Stimulated activated CD4-positive, alpha-beta T cell treated with anti-CD3 and anti-CD28 coated beads, Interleukin-4, amount 100 ng/mL, for 1 hour (primary cell): ENCODE data around the gene TUT1.
"Not testable (repeated sequence)": the region's sequence is repeated elsewhere in the genome, so short reads cannot be mapped to it uniquely, and the experiment has no call there.

ENCODE experiments used
- DNase-seq: peaks from one replicate; pipeline ENCODE4 v3.0.0-alpha.2; 2020

Gene TUT1

DNA sequence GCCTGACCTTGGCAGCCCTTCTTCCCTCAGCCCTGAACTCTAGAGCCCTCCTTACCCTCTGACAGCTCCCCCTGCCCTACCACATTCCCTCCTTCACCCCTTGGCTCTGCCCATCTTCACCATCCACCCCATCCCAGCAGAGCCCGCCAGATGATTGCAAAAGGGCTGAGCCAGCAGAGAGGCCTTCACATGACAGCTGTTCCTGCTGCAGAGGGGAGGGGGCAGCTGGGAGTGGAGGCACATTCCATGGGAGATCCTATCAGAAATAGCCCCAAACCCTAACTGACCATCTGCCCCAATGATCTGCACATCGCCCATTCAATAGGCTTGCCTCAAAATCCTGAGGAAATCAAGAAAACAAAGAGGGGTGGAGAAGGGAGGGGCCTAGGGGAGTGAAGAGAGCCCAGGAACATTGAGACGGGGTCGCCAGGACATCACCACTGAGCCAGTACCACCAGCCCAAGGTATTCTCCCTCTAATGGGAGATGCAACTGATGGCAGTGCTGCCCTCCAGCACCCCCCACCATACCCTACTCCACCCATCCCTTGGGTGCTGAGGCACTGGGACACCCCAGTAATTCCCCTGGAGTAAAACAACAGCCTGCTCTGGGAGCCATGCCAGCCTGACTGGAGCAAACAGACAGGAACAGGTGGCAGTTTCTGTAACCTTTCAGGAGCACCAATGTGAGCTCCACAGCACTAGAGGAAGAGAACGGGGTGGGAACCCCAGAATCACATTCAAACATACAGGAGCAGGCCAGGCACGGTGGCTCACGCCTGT lies 36.7 kb downstream of the TUT1 start:
- DNase-seq: no peak

DNA sequence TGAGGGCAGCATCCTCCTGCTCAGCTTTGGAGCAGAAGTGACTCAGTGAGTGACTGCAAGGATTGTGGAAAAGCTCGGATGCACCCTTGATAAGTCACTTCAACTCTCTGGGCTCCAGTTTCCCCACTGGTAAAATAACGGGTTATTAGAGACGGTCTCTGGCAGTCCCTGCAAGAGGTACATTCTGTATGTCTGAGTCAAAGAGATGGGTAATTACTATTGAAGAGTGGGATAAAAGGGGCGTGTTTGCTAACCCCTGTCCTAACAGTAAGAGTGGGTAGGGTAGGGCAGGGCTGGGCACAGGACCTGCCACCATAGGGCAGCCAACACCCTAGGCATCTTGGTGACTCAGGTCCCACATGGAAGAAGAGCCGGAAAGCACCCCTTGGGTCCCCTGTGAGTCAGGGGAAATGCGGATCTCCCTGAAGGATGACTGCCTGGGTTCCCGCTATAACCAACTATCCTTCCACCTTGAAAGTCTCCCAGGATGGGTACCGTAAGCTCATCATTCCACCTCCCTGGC lies 37.4 kb downstream of the TUT1 start:
- no peak for DNase-seq

DNA sequence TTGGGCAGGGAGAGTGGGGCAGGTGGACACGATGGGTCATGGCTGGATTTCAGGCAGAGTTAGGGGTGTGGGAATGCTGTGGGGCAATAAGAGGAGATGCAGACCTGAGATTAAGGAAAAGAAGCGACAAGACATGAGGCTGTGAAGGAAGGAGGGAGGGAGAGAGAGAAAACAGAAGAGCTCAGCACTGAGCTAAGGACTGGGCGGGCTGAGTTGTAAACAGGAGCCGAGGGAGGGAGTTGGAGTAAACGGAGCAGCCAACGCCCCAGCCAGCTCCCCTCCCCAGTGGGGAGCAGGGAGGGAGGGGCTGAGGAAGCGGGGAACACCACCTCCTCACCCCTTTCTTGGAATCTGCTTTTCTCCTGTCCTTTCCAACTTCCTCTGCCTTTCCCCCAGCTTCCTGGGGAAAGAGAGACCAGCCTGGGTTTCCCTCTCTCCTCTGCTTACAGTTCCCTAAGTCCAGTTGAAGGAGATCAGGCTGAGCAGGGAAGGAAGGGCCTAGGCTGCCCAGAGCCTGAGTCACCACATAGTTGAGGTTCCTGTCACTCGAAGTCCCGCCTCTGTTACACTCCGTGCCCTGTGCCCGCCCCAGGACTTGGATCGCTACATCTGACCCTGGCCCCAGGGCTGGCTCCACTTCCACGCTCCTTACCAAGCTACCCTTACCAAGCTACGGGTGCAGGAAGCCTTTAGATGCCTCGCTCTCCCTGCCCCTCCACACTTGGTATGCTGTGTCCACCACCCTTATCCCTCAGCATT lies 38.1 kb downstream of the TUT1 start:
- DNase-seq: peak; percentile 28

DNA sequence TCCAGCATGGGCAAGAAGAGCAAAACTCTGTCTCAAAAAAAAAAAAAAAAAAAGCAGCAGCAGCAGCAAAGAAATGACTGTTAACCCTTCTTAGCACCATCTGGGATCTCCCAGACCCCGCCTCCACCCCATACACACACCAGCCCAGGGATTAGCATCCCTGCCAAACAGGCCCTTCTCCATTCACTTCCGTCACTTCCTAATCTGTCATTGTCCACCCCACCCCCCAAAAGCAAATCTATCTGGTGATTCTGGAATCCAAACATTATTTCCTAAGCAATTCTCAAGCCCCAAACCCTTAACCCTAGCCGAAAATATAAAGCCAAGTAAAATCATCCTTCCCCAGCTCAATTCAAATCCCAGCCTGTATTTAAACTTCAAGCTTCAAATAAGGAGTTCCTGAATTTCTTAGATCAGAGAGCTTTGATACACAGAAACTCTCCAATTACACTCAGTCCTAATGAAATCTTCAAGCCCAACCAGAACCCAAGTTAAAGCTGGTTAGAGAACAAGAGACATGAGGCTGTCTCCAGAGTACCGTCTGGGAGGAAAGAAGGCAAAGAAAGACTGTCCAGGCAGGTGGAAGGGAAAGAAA lies 38.7 kb downstream of the TUT1 start:
- DNase-seq: no peak

DNA sequence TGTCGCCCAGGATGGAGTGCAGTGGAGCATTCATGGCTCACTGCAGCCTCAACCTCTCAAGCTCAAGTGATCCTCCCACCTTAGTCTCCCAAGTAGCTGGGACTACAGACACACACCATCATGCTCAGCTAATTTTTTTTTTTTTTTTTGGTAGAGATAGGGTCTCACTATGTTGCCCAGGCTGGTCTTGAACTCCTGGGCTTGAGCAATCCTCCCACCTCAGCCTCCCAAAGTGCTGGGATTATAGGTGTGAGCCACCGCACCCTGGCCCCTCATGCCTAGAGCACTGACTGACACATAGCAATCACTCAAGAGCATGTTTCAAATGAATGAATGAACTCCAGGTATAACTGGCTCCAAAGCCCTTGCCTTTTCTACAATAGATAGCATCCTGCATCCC lies 40.8 kb downstream of the TUT1 start:
- not testable (repeated sequence) for DNase-seq

DNA sequence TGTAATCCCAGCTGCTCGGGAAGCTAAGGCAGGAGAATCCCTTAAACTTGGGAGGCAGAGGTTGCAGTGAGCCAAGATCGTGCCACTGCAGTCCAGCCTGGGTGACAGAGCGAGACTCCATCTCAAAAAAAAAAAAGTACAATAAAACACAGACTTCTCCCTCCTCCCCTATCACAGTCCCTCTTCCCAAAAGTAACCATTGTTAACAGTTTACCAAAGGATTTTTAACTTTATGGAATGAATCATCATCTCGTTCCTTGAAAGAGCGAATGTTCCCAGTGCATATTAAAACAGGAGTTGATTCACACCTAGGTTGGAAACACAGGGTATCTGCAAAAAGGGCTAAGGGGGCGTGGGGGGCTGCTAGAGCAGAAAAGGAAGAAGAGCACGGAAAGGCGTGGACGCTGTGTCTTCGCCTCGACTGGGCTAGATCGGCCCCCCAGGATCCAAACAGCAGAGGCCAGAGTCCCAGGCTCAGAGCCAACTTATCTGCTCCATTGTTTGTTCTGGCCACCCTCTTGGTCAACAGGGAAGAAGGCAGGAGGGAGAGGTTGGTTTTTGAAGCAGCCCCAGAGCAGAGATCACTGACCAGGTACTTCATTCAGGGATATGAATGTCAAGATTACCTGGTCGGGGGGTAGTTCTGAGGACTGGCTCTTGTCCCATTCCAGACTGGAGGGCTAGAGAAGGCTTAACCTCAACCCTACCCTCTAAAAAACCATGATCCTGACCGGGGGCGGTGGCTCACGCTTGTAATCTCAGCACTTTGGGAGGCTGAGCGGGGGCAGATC lies 42.6 kb downstream of the TUT1 start:
- no peak for DNase-seq

DNA sequence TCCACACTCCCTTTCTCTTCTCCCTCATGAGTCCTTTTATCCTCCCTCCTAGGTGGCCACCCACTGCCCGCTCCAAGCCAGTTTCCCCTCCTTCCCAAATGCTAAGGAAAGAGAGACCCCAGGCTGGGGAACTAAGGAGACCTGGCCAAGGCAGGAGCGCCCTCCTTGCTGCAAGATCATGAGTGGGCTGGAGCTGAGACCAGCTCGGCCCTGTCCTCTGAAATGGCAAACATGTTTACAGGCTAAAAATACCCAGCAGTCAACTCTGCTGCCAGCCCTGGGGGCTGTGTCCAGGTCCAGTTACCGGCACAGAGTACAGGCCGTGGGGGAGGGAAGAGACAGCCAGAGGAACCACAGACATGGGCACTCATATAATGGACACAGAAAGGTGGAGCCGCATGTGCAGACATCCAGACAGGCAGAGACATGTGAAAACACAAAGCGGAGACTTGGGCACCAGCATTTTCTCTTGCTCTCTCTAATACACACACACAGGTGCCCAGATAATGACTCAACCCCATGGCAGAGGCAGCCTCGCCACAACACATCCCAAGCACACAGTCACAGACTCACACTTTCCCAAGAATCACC lies 43.5 kb downstream of the TUT1 start:
- no peak for DNase-seq

DNA sequence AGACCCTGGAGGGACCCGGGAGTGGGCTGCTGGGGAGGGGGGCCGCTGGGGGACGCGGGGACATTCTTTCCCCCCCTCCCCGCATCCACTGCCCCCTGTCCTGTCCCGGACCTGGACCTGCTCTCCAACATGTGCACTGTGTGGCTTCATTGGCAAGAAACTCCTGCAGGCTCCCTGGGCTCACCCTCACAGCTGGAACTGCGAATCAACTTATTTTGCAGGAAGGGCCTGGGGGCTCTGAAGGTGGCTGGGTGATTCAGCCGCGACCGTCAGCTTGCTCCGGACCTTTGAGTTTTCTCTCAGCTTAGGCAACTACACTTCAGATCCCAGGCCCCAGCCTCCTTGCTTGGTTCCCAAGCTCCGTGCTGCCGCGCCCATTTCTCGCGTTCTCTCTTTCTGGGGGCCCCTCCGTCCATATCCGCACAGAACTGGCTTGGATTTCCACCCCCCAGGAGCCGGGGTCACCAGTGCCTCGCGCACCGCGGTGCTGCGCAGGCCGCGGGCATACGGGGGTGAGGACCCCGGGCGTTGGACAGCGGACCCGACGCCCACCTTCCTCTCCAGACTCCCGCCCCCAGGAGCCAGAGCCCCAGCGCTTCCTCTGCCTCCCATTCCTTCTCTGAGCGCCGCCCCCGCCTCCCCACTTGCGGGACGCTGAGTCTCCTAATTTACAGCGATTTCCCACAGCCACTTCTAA lies 44.2 kb downstream of the TUT1 start:
- no peak for DNase-seq

DNA sequence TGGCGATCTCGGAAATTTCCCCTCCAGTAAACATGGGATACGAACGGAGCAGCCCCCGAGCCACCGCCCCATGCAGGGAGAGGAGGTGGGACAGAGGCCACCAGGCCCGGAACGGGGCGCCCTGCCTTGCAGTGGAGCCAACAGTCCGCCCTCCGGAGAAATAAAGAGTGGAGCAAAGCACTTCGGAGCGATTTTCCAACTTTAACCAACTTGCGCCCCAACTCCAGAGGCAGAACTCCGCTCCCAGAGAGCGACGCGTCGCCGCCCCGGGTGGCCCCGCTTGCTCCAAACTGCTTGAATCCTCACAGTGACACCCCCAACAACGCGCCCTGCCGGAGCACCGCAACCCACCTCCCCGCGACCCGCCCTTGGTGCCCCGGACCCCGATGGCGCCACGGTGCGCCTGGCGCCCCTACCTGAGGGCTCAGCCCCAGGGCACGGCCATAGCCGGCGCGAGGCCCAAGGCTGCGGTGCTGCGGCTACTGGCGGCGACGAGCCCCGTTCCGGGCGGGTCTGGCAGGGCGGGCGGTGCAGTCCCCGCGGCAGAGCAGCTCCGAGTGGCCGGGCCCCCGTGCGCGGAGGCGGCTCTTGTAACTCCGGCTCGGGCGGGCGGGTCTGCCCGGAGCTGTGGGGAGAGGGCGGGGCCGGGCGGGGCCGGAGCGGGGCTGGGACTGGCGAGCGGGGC lies 44.9 kb downstream of the TUT1 start, which contains the start of gene AHNAK:
Gene AHNAK (minus strand): TSS at position 563 of the 685 bp plus-strand sequence. CDS start 10,708 bp downstream, outside the sequence.
- DNase-seq: peak; percentile 64

DNA sequence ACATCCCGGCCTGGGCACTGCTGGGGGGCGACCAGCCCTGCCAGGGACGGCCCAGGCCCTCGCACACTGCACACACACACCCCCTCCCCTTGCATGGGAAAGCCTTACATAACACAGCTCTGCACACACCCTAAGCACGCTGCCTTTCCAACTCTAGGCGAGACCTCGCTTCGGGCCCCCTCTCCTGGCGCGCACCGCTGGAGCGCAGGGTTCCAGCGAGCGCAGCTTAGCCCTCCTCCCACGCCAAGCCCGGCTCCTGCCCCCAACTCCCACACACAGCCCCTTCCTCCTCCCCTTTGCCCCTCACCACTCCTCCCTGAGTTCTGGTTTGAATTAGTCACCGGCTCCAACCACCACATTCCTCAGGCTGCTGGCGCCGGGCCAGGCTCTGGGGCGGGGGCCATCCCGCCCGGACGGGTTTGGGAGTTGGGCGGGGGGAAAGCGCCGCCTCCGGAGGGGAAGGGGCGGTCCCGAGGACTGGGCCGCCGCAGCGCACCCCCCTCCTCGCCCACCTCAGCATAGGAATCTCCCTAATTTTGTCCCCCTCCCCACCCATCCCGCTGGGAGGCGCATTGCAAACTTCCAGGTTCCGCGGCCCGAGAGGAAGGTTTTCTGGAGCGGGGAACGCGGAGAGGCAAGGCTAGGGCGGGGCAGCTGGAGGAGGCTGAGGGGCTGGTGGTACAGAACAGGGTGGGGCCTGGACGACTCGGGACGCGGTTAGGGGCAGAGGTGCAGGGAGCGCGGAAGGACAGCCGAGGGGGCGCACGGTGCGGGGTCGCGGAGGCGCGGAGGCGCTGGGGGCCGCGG lies 45.7 kb downstream of the TUT1 start:
- peak; percentile 59 for DNase-seq

DNA sequence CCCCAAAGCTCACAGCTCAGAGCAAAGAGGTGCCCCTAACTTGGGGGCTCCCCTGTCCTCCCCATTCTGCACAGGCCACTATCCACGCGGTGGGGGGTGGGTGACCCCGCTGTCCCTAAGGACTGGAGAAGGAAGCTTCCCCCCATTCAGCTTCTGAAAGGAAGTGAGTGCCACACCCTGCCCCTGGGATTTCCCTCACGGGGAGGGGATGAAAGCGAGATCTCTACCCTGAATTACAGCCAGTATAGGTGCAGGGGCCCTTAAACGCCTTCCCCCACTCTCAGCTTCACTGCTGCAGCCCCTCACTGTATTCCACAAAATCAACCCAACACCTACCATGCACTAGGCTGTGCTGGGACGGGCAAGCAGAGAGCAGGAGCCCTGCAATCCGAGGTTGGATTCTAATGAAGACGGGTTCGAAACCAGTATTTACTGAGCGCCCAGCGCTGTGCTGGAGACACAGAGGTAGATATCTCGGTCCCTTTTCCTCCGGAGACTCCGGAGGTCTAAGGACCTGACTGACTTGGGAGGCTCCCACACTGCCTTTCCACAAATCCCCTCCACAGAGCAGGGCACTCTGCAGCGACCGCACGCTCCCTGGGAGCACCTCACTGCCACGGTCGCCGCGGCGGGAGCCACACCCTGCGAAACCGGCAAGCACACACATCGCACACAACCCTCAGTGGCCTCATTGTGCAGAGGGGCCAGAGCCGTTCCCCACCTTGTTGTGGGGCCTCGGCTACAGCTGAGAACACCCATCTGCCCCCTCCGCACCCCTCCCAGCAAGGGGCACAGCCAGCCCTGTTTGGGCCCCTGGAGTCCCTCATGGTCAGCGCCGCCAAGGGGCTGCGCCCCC lies 46.5 kb downstream of the TUT1 start:
- peak; percentile 26 for DNase-seq

DNA sequence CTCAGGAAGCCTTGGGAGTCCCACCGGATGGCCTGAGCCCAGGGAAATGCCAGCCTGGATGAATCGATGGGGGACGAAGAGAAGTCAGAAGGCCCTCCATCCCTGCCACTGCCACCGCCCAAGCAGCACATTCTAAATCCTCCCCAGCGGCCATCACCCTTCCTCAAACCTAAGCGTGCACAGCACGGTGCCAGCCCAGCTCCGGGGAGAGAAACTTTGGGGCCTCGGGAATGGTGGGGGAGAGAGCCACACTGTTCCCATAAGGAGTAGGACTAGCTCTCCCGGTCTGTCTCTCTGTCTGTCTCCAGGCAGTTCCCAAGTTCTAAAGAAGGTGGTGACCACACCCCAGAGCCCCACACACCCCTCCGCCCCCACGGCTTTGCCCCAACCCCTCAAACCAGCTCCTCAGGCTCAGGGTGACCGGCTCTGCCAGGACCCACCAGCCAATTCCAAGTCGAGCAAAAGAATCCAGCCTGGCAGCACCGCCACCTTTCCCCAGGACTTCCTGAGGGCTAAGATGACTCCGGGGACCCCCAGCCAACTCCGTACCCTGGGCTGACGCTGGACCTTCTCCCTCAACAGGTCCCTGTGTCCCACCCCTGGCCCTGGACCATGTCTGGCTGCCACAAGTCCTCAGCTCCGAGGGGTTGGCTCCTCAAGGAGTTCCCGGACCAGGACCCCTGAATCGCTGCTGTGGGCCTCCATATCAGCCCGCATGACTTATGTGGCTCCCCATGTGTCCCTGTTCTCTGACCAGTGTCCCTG lies 47.5 kb downstream of the TUT1 start:
- no peak for DNase-seq

DNA sequence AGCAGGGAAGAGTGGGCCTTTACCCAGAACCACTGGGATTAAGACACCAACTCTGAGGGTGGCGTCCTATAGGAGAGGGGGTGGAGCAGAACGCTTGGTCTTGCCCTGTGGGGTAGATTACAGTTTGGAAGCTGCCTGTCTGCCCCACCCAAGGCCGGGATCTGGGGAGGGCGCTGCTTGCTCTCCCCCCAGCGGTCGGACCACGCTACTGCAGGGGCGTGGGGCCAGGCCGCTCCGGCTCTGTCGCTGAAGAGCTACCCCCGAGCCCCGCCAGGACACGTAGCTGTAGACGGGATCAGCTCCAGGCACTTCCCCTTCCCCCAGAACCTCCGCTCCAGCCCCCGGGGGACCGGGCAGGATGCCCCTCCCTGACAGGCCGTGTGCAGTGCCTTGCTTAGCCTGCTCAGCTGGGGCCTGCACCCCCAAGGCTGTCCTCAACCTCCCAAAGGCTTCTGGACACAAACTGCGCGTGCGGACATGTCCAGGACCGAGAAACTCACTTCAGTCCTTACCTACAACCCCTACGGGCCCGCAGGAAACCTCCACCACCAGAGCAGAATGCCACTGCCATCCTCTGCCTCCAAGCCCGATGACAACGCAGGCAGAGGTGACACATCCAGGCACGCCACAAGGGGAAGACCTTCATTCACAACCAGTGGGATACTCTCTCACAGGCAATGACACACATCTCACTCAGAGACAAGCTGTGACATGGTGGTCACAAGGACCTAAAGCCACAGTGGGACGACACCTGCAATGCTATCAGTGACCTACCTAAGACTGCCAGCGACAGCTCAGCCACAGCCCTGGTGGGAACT lies 48.4 kb downstream of the TUT1 start:
- peak; percentile 75 for DNase-seq

DNA sequence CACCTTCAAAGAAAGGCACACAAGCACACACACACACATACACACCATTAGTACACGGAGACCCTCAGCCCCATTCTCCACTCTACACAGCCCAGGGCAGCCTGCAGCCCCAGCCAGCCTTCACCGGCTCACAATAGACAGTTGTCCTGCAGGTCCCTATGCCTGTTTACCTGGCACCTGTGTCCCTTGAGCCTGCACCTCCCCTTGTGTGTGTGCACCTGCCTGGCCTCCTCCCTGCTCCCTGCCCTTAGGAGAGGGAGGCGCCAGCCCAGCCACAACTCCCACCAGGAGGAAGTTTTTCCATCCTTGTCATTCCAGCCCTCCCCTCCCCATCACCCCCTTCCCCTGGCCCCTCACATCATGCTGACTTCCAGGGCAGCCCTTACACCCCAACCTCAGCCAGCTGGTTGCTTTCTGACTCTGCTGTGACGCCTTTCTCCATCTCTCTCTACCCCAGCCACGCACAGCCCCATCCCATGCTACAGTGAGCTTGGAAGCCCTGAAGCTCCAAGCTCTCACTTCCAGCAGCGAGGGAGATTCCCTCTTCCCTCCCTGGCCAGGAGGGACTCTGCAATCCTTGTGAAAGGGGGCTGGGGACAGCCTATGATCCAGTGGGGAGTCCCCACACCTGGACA lies 49.1 kb downstream of the TUT1 start:
- DNase-seq: no peak

DNA sequence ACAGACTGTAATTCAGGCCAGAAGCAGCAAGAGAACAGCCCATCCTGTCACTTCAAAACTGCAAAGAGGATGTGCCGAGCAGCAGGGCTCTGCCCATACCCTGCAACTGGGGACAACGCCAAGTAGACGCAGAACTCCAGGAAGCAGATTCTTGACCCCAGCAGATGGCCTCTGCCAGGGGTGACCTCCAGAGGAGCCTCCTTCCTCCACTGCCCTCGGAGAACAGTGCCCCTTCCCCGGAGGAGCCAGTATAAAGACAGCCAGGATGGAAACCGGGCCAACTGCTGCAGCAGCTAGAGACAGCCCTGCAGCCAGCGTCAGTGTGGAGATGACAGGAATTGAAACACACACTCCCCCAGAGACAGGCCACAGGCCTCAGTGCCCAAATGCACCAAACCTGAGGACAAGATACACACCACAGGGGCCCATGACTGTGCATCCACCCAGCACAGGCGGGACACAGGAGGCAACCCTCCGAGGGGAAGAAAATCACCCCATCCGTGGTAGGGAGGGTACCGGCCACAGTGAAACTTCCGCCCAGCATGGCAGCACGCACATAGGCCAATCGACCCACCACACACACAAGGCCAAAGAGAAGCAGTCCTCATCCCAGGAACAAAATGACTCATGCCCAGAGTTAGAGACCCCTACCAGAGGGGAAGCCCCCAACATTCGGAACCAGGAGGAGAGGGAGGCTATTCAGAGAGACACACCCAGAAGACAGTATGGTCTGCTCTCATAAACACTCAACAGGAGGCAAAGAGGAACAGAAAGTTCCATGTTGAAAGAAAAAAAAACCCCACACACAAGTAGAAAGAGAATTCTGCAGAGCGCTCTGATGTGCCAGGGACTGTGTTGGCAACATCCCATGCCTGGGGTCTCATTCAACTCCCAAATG lies 50.3 kb downstream of the TUT1 start:
- DNase-seq: no peak
